Smooth muscle cell of trachea (primary cell): ENCODE results near the gene GRIP1. TPM values are rescaled to one million over a fixed set of nuclear protein-coding genes. Genes with fewer than 3 reads are reported as not detected.

Experiments used
- total RNA-seq: library from RNA; depleted of rRNA; stranded (reverse); fragments of >200 nt; gene quantifications from 2 replicates; pipeline ENCODE4 v1.2.1, GENCODE V29; 2014

GRIP1 gene, protein sequence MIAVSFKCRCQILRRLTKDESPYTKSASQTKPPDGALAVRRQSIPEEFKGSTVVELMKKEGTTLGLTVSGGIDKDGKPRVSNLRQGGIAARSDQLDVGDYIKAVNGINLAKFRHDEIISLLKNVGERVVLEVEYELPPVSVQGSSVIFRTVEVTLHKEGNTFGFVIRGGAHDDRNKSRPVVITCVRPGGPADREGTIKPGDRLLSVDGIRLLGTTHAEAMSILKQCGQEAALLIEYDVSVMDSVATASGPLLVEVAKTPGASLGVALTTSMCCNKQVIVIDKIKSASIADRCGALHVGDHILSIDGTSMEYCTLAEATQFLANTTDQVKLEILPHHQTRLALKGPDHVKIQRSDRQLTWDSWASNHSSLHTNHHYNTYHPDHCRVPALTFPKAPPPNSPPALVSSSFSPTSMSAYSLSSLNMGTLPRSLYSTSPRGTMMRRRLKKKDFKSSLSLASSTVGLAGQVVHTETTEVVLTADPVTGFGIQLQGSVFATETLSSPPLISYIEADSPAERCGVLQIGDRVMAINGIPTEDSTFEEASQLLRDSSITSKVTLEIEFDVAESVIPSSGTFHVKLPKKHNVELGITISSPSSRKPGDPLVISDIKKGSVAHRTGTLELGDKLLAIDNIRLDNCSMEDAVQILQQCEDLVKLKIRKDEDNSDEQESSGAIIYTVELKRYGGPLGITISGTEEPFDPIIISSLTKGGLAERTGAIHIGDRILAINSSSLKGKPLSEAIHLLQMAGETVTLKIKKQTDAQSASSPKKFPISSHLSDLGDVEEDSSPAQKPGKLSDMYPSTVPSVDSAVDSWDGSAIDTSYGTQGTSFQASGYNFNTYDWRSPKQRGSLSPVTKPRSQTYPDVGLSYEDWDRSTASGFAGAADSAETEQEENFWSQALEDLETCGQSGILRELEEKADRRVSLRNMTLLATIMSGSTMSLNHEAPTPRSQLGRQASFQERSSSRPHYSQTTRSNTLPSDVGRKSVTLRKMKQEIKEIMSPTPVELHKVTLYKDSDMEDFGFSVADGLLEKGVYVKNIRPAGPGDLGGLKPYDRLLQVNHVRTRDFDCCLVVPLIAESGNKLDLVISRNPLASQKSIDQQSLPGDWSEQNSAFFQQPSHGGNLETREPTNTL
- 0.73 TPM in 1 of 2 replicates, not detected in the other for total RNA-seq

DNA sequence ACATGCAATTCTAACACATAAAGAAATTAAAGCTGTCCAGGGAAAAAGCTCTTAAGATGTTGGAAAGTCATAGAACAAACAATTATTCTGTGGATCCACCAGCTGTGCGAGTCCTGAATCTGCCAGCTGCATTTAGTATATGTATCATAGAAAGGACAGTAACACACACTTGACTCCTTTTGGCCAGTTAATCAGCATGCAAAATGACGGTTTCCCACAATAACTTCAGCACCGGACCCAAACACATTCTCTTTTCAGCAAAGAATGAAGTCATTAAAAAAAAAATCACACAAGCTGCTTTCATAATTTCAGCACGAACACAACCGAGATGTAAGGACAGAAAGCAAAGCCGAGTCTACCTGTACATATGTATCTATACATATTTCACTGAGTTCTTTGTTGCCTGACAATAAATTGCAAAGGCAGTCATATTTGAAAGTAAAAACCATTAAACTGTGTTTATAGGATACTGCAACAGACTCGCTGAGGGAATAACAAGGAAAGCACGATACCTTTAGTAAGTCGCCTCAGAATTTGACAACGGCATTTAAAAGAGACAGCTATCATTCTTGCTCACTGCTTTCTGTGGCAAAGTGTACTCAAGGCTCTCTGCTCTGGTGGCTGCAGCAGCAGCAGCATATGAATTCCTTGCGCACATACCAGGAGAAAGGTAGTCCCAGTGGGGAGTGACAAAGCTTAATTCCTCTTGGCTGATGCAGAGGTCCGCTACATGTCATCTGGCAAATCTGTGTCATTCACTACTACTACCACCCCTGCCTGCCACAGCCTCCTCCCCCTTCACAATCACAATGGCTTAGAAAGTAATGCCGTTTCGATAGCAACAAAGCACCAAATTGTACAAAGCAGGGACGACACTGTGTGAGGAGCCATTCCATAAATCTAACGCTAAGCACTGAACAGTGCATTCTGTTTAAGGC lies at the start of gene GRIP1:
Gene GRIP1 (minus strand): TSS at position 739 of the 938 bp plus-strand sequence. CDS start 172 bp downstream, at position 567.

DNA sequence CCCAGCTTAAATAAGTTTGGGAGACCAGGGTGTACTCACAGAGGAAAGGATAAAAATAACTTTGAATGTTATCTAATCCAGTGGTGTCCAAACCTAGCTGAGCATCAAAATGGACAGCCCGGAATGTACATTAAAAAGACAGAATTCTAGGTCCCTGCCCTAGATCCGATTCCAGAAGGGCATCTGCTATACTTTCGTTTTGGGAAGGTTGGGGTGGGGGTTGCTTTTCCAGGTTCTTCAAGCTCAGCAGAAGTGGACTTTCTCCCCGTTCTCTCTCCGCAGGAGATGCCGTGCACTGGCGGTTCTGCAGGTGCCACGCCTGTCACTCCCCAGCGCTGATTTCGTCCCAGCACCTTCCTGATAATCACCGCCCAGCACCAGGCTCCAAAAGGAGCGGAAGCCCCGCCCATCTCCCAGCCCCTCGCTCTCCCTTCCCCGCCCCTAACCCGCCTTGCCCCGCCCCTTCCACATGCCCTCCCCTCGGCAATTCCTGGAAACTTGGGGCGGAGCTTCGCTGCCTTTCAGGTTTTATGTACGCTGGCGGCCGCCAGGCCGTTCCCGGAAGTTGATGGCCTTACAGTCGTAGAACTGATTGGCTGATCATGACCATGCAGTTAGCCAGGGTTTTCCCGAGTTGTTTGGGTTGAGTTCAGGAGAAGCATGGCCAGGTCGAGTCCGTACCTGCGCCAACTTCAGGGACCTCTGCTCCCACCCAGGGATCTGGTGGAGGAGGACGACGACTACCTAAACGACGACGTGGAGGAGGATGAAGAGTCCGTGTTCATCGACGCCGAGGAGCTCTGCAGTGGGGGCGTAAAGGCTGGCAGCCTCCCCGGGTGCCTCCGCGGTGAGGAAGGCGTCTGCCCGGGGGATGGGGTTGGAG lies 376.7 kb downstream of the GRIP1 start, which contains the start of gene HELB:
Gene HELB (plus strand): TSS at position 550 of the 883 bp plus-strand sequence. CDS start 111 bp downstream, at position 661.

